Left ventricle myocardium inferior (tissue), 1 donor: ENCODE data around the gene PPM1G. TPM values are rescaled to one million over a fixed set of nuclear protein-coding genes. Genes with fewer than 3 reads are reported as not detected.

Source experiments
- DNase-seq: peaks from one replicate; pipeline ENCODE4 v3.0.0-alpha.2; 2020
- H3K27ac ChIP-seq: fragments of 200-600 bp; replicated peaks from 2 replicates; pipeline ENCODE4 v1.8.0; 2021
- H3K27me3 ChIP-seq: fragments of 200-600 bp; 2 replicates; pipeline ENCODE4 v1.8.0; 2021; ENCODE audit warnings: low read depth
- H3K36me3 ChIP-seq: fragments of 200-600 bp; 2 replicates; pipeline ENCODE4 v1.8.0; 2021
- H3K4me1 ChIP-seq: fragments of 200-600 bp; 2 replicates; pipeline ENCODE4 v1.8.0; 2021
- H3K4me3 ChIP-seq: fragments of 200-600 bp; 2 replicates; pipeline ENCODE4 v1.8.0; 2021; ENCODE audit warnings: mild to moderate bottlenecking, moderate library complexity
- H3K9me3 ChIP-seq: fragments of 200-600 bp; replicated peaks from 2 replicates; pipeline ENCODE4 v1.8.0; 2021
- intact Hi-C: fragments of 100-400 bp; cut with micrococcal nuclease; formaldehyde crosslinking; loops from one replicate; pipeline ENCODE4 v1.11.0; 2022
- total RNA-seq: library from RNA; stranded (reverse); fragmentation: NEBNext Ultra II Directional; extraction: Animal tissue kit (Norgen Biotek cat#: 25700); gene quantifications from one replicate; pipeline ENCODE4 v1.2.1, GENCODE V29; 2021
- TF ChIP-seq, protein P1 (sequence below): fragments of 200-600 bp; IDR thresholded peaks from 2 replicates; pipeline ENCODE4 v1.8.0; 2021; ENCODE audit warnings: antibody characterized with exemption, mild to moderate bottlenecking, borderline replicate concordance
- donor health status: DM: no; HTN: yes; CAD: no; lungs with severe emphysema.

Gene PPM1G
- total RNA-seq, 1 donor from 2014 or later: 34.4 TPM

DNA sequence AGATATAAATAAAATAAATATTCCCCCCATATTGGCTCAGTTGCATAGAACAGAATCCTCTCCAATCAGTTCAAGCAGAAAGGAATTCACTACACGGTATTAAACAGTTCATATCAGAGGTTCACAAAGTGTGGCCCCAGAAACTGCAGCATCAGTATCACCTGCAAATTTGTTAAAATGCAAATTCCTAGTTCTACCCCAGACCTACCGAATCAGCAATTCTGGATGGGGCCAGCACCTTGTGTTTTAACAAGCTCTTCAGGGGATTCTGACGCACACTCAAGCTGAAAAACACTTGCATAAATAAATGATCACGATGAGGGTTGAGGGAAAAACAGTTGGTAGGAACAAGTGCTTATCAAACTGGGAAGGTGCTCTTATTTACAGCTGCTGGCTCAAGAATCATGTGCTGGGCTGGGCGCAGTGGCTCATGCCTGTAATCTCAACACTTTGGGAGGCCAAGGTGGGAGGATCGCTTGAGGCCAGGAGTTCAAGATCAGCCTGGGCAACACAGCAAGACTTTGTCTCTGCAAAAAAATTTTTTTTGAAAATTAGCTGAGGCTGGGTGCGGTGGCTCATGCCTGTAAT lies 59.2 kb downstream of the PPM1G start:
- Histone ChIP-seq H3K4me1 (peaks cover 20% of the 10 kb centered on the region), H3K27ac (no peak overlapping the region), H3K4me3 (no peak overlapping the region), H3K9me3 (no peaks in the 10 kb centered on the region), H3K27me3 (no peaks in the 10 kb centered on the region), H3K36me3 (peaks cover 9% of the 10 kb centered on the region)
- no peak for DNase-seq
- TF ChIP-seq, protein P1, sequence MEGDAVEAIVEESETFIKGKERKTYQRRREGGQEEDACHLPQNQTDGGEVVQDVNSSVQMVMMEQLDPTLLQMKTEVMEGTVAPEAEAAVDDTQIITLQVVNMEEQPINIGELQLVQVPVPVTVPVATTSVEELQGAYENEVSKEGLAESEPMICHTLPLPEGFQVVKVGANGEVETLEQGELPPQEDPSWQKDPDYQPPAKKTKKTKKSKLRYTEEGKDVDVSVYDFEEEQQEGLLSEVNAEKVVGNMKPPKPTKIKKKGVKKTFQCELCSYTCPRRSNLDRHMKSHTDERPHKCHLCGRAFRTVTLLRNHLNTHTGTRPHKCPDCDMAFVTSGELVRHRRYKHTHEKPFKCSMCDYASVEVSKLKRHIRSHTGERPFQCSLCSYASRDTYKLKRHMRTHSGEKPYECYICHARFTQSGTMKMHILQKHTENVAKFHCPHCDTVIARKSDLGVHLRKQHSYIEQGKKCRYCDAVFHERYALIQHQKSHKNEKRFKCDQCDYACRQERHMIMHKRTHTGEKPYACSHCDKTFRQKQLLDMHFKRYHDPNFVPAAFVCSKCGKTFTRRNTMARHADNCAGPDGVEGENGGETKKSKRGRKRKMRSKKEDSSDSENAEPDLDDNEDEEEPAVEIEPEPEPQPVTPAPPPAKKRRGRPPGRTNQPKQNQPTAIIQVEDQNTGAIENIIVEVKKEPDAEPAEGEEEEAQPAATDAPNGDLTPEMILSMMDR: no peak
- intact Hi-C loops: no loop called here

DNA sequence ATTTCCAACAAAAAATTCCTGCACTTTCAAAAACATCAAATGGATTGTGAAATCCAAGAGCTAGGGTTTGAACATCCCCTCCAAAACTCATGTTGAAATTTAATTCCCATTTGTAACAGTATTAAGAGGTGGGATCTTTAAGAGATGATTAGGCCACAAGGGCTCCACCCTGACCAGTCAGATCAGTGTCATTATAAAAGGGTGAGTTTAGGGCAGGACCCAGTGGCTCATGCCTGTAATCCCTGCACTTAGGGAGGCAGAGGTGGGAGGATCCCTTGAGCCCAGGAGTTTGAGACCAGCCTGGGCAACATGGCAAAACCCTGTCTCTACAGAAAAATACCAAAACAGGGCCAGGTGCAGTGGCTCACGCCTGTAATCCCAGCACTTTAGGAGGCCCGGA lies 61.8 kb downstream of the PPM1G start:
- TF ChIP-seq, protein P1: no peak
- no peaks in the 10 kb centered on the region for H3K9me3 ChIP-seq
- no peak overlapping the region for H3K27ac ChIP-seq
- no peaks in the 10 kb centered on the region for H3K4me1 ChIP-seq
- H3K27me3 ChIP-seq: no peaks in the 10 kb centered on the region
- no peak for DNase-seq
- intact Hi-C loops: no loop called here
- no peak overlapping the region for H3K4me3 ChIP-seq
- peaks cover 15% of the 10 kb centered on the region for H3K36me3 ChIP-seq

DNA sequence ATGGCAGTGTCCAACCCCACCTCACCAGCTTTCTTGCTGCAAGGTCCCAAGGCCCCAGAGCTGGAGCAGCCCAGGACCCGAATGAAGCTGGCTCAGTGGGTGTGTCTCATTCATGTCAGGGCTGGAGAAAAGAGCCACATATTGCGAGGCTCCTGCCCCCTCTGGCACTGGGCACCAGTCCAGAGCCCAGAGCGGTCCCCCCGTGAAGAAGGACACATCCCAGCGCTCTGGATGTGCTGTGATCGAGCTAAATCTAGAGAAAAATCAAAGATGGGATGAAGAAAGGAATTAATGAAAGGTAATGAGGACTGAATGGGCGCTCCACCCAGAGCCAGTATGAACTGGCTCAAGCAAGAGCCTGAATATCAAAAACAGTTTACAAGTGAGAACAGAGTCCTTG lies 73.2 kb downstream of the PPM1G start:
- H3K36me3 ChIP-seq: peaks cover 99% of the 10 kb centered on the region
- DNase-seq: no peak
- no peaks in the 10 kb centered on the region for H3K9me3 ChIP-seq
- no peak overlapping the region for H3K27ac ChIP-seq
- TF ChIP-seq, protein P1: no peak
- intact Hi-C loops: no loop called here
- no peaks in the 10 kb centered on the region for H3K27me3 ChIP-seq
- H3K4me1 ChIP-seq: no peaks in the 10 kb centered on the region
- H3K4me3 ChIP-seq: no peak overlapping the region

DNA sequence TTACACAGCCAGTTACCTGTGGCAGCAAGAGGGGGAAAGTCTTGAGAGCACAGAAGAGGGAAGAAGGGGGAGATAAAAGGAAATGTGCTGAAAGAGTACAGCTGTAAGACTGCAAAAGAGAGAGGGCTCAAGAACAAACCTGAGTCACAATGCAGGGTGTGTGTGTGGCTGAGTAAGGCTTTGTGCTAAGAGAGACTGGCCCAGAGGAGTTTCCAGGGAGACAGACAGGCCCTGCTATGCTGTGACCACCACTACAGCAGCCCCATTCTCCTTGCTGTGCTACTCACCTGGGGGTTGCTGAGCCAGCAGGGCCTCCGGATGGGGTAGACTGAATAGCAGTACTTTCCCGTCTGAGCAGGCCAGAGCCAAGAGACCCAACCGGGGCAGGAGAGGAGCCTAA lies 74.1 kb downstream of the PPM1G start:
- no peaks in the 10 kb centered on the region for H3K9me3 ChIP-seq
- no peak for DNase-seq
- H3K27ac ChIP-seq: no peak overlapping the region
- H3K4me1 ChIP-seq: no peaks in the 10 kb centered on the region
- peaks cover 99% of the 10 kb centered on the region for H3K36me3 ChIP-seq
- intact Hi-C loops: no loop called here
- H3K27me3 ChIP-seq: no peaks in the 10 kb centered on the region
- no peak overlapping the region for H3K4me3 ChIP-seq
- TF ChIP-seq, protein P1: no peak

Other genes with a start within 250 kb of the PPM1G start
- 121 TPM for gene ATRAID, start 197.6 kb downstream of the PPM1G start, total RNA-seq
- gene SLC5A6, start 197.3 kb downstream of the PPM1G start, total RNA-seq: 12.0 TPM
- gene CAD, start 192.2 kb downstream of the PPM1G start, total RNA-seq: 7.7 TPM
- gene SLC30A3, start 146.5 kb downstream of the PPM1G start, total RNA-seq: 5.9 TPM
- gene DNAJC5G, start 134.2 kb downstream of the PPM1G start, total RNA-seq: 1.2 TPM
- 285 TPM for gene TRIM54, start 127.2 kb downstream of the PPM1G start, total RNA-seq
- 1.5 TPM for gene UCN, start 101.1 kb downstream of the PPM1G start, total RNA-seq
- 59.2 TPM for gene MPV17, start 86.5 kb downstream of the PPM1G start, total RNA-seq
- 16.2 TPM for gene GTF3C2, start 52.8 kb downstream of the PPM1G start, total RNA-seq
- gene EIF2B4, start 39.3 kb downstream of the PPM1G start, total RNA-seq: 34.1 TPM
- 58.9 TPM for gene SNX17, start 39.0 kb downstream of the PPM1G start, total RNA-seq
- gene ZNF513, start 28.9 kb downstream of the PPM1G start, total RNA-seq: 6.7 TPM
- gene NRBP1, start 19.0 kb upstream of the PPM1G start, total RNA-seq: 52.5 TPM
- gene KRTCAP3, start 32.8 kb upstream of the PPM1G start, total RNA-seq: 0.63 TPM
- gene IFT172, start 80.2 kb upstream of the PPM1G start, total RNA-seq: 21.8 TPM
- 1.7 TPM for gene FNDC4, start 85.6 kb upstream of the PPM1G start, total RNA-seq
- gene GCKR, start 87.2 kb upstream of the PPM1G start, total RNA-seq: not detected
- gene ZNF512, start 173.5 kb upstream of the PPM1G start, total RNA-seq: 16.1 TPM
- gene CCDC121, start 219.4 kb upstream of the PPM1G start, total RNA-seq: 6.8 TPM
- 16.6 TPM for gene GPN1, start 219.5 kb upstream of the PPM1G start, total RNA-seq